ENCODE data around the gene ATXN10. TPM values are rescaled to one million over a fixed set of nuclear protein-coding genes. Genes with fewer than 3 reads are reported as not detected.

ATXN10 gene
- total and polyA plus RNA-seq, 2 of the 13 experiments (the other 11 are each of a cell fraction or from before 2014, with no cell fraction given): 60.1 to 194 TPM

- POLR2A ChIA-PET: no interaction called here
- FAIRE-seq (no peak), DNase-seq (ENCODE audit: low spot score) (no peak), ATAC-seq (no peak)
- Histone ChIP-seq H3K27ac (ENCODE audit: extremely low read length, insufficient read depth, low read length) (no peak overlapping the region), H2AFZ (ENCODE audit: low read length) (no peak overlapping the region), H3K4me3 (replicated peaks in 1 of 3; ENCODE audit: insufficient read depth in 1 of 3, low read depth in 2 of 3, low read length in 3 of 3) (no peak overlapping the region), H3K9me3 (ENCODE audit: low read length) (no peaks in the 10 kb centered on the region), H3K27me3 (ENCODE audit: control insufficient read depth in 1 of 2, insufficient read depth in 2 of 2, low read length in 2 of 2) (peaks cover 1 to 23% of the 10 kb centered on the region in 2 experiments; a peak in 3 of 5 replicates), H3K79me2 (ENCODE audit: insufficient read depth, low read length) (no peaks in the 10 kb centered on the region), H4K20me1 (ENCODE audit: insufficient read depth, low read length) (peaks cover 4% of the 10 kb centered on the region; the same call in 1 of the 2 replicates), H3K4me1 (ENCODE audit: insufficient read depth, low read length) (no peaks in the 10 kb centered on the region), H3K9ac (ENCODE audit: insufficient read depth, low read depth, low read length) (no peak overlapping the region), H3K4me2 (ENCODE audit: low read depth, low read length) (no peak overlapping the region), H3K36me3 (replicated peaks in 1 of 2; ENCODE audit: control insufficient read depth in 1 of 2, insufficient read depth in 2 of 2, low read length in 2 of 2) (no peaks in the 10 kb centered on the region)
- in situ Hi-C loops (cut with HindIII; ENCODE audit: extremely low pct_ligation_motif_present, low pct_unique_long_range_greater_than_20kb) (loop anchor here (5.0 kb wide), 1 partner anchor 292 kb away; no protein-coding TSS in a partner anchor), intact Hi-C loops (cut with micrococcal nuclease; ENCODE audit: unreplicated experiment) (loop anchor here (10.0 kb wide), 1 partner anchor 225 kb away; no protein-coding TSS in a partner anchor)
- CTCF ChIA-PET (ENCODE audit: low intra/inter-chr PET ratio, low total read pairs): no interaction called here
- no TSS peak for BruUV-seq (replicated peaks)
- 63% methylated on average over 7 of the region's 13 CpGs for WGBS (ENCODE audit: low lambda C conversion rate)
- TF ChIP-seq RELA (CRISPR knock-in tag; IDR thresholded peaks at IDR 0.05) (no peak), MAFK (conservative IDR thresholded peaks at IDR 0.05 in 1 of 2, IDR thresholded peaks at IDR 0.05 in 1 of 2; ENCODE audit: low read length in 2 of 2) (no peak), ZBTB10 (CRISPR knock-in tag; IDR thresholded peaks at IDR 0.05; ENCODE audit: borderline replicate concordance) (no peak), LBX2 (CRISPR knock-in tag; IDR thresholded peaks at IDR 0.05; ENCODE audit: borderline replicate concordance) (no peak), THAP11 (CRISPR knock-in tag; IDR thresholded peaks at IDR 0.05) (no peak), ZFY (CRISPR knock-in tag; IDR thresholded peaks at IDR 0.05) (no peak), ZBTB21 (CRISPR knock-in tag; IDR thresholded peaks at IDR 0.05) (no peak), ZNF850 (CRISPR knock-in tag; conservative IDR thresholded peaks at IDR 0.05) (no peak), RARA (CRISPR knock-in tag; IDR thresholded peaks at IDR 0.05) (no peak), TEAD3 (CRISPR knock-in tag; optimal IDR thresholded peaks at IDR 0.05; ENCODE audit: borderline replicate concordance) (no peak), ZNF33B (CRISPR knock-in tag; IDR thresholded peaks at IDR 0.05) (no peak), TFDP1 (CRISPR knock-in tag; IDR thresholded peaks at IDR 0.05; ENCODE audit: borderline replicate concordance) (no peak), MXI1 (IDR thresholded peaks at IDR 0.05; ENCODE audit: borderline replicate concordance, low read depth, low read length) (no peak), ZNF513 (CRISPR knock-in tag; conservative IDR thresholded peaks at IDR 0.05) (no peak), ZSCAN25 (CRISPR knock-in tag; IDR thresholded peaks at IDR 0.05) (no peak), ZNF281 (CRISPR knock-in tag; IDR thresholded peaks at IDR 0.05; ENCODE audit: borderline replicate concordance) (no peak)
Observed at GRCh38 chr22:45869340-45869847, 197.8 kb downstream of the ATXN10 start.

Measured in HepG2 (cell line).